Muscle of leg (tissue), 11 donors: ENCODE results near the gene MBNL2. TPM values are rescaled to one million over a fixed set of nuclear protein-coding genes. Genes with fewer than 3 reads are reported as not detected.

Experiments
- DNase-seq: peaks from one replicate; pipeline ENCODE4 v3.0.0; 2013
- H3K27ac ChIP-seq: one replicate; pipeline ENCODE4 v1.5.1; 2013; ENCODE audit warnings: mild to moderate bottlenecking, low read length, control low read depth
- H3K27me3 ChIP-seq: one replicate; pipeline ENCODE4 v1.6.1; 2013; ENCODE audit warnings: low read length; ENCODE audit not compliant: control insufficient read depth, insufficient read depth
- H3K36me3 ChIP-seq: one replicate; pipeline ENCODE4 v1.6.1; 2013; ENCODE audit warnings: low read length; ENCODE audit not compliant: control insufficient read depth, insufficient read depth
- H3K4me1 ChIP-seq: one replicate; pipeline ENCODE4 v1.6.1; 2013; ENCODE audit warnings: low read length; ENCODE audit not compliant: control insufficient read depth, insufficient read depth
- H3K4me3 ChIP-seq: one replicate; pipeline ENCODE4 v1.5.1; 2013; ENCODE audit warnings: low read length, control low read depth
- H3K9me3 ChIP-seq: replicated peaks from 2 replicates; pipeline ENCODE4 v1.6.1; 2013; ENCODE audit warnings: low read depth, low read length; ENCODE audit not compliant: control insufficient read depth
- WGBS: methylation state at CpG from one replicate; pipeline ENCODE4 v1.1.5; 2013; ENCODE audit warnings: missing lambda C conversion rate; ENCODE audit not compliant: insufficient coverage; 5-methylcytosine and 5-hydroxymethylcytosine counted together
- polyA plus RNA-seq, 8 donors: library from polyadenylated mRNA; unstranded; fragments of 120-200 nt; gene quantifications; one replicate each; pipeline versions ENCODE4 v1.2.1 to v1.2.3, GENCODE V29; 2013; ENCODE audit warnings: inconsistent platforms in 1 of 8, low replicate concordance in 1 of 8; ENCODE audit not compliant: insufficient read length in 8 of 8, insufficient read depth in 1 of 8
- total RNA-seq: library from RNA; stranded (reverse); fragments of 120-200 nt; gene quantifications from one replicate; pipeline ENCODE4 v1.2.4, GENCODE V29; 2013

MBNL2 gene
- total and polyA plus RNA-seq, 9 donors: 20.1 to 37.0 (median 26.8) TPM

DNA sequence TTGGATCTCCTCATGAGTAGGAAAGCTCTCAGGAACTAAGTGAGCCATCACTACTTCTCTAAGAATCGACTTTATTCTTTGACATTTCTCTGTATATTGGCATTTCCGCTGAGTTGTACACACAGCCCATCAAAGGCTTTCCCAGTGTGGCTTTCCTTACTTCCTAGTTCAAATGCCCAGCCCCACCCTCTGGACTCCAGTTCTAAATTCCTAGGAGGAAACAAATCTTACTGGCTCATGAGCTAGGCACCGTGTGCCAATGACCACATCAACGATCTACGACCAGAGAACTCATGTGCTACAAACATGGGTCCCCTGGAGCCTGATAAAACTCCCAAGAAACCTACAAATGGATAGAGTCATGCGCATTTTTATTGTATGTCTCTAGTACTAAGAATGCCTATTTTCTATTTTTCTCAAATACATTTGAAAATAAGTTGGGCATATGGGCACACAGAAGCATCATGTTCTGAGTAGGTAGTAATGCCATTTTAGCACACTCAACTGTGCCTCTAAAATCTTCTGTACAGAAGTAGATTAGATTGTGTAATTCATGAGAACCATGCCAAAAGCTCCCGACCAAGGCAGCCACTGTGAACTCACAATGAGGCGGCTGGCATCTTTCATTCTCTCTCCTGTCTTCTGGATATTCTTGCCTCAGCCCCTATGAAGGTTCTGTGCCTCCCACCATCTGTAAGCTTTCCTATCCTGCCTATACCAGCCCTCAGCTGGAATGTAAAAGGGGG is 201.3 kb downstream of the MBNL2 start:
- Histone ChIP-seq H3K4me3 (no peak overlapping the region), H3K36me3 (no peaks in the 10 kb centered on the region), H3K27ac (no peak overlapping the region), H3K9me3 (no peaks in the 10 kb centered on the region), H3K4me1 (no peaks in the 10 kb centered on the region), H3K27me3 (no peaks in the 10 kb centered on the region)
- no peak for DNase-seq
- 100% methylated on average over 1 of the region's 8 CpGs for WGBS

DNA sequence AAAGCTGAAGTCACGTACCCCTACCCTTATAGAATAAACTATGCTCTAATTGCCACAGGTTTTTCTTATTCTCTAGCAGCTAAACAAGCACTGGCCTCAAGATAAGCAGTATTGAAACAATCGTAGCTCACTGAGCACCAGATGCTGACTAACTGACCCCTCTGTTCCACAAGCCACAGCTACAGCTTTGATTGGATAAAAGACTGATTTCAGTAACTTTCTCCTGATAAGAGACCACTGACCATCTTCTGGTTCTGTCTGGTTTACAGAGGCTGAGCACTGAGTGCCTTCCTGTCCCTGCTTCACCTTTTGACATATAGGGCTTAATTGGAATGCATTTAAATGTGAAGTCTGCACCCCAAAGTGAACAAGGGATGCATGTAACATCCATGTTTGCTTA is 203.5 kb downstream of the MBNL2 start:
- Histone ChIP-seq H3K9me3 (no peaks in the 10 kb centered on the region), H3K27ac (no peak overlapping the region), H3K27me3 (no peaks in the 10 kb centered on the region), H3K36me3 (no peaks in the 10 kb centered on the region), H3K4me3 (no peak overlapping the region), H3K4me1 (peaks cover 4% of the 10 kb centered on the region)
- no peak for DNase-seq
- 80% methylated on average over 1 of the region's 2 CpGs for WGBS

DNA sequence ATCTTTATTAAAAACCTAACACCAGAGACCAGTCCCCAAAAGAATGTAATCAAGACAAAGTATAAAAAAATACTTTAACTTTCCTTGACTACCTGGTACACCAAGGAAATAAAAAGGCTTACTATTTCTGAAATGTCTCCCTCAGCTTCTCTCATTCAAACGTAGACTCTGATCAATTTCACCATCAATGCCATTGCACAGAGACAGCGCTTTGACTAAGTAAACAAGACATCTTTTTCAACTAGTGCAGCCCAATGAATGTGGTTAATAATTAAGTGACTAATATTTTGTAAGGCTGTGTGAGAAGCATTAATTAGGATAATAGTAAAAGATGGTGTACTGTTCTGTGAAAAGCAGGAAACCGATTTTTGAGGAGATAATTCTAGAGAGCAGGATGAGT is 204.6 kb downstream of the MBNL2 start:
- Histone ChIP-seq H3K4me3 (no peak overlapping the region), H3K27me3 (no peaks in the 10 kb centered on the region), H3K9me3 (no peaks in the 10 kb centered on the region), H3K4me1 (peaks cover 4% of the 10 kb centered on the region), H3K27ac (no peak overlapping the region), H3K36me3 (no peaks in the 10 kb centered on the region)
- WGBS: no CpG with 5 or more reads among the region's 3 CpGs
- DNase-seq: no peak

DNA sequence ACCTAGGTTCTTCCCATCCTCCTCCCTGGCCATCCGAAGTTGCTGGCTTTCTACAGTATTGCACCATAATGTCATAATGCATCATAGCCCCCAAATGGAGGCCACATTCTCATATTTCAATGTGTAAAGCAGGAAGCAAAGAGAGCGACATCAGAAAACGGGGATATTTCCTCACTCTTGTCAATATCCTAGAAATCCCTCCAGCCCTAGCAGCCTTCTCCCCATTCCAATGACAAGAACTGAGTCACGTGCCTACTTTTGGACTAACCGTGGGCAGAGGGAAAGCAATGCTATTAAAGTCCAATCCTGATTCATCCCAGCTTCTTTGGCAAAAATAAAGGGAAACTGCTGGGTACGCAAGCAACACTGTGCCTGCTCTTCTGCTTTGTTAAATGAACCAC is 207.5 kb downstream of the MBNL2 start:
- no peaks in the 10 kb centered on the region for H3K36me3 ChIP-seq
- H3K9me3 ChIP-seq: no peaks in the 10 kb centered on the region
- H3K27ac ChIP-seq: peak overlapping the region; percentile 74
- peak; percentile 42 for DNase-seq
- WGBS: 40% methylated on average over 4 of the region's 6 CpGs
- peak overlapping the region; percentile 0 for H3K4me3 ChIP-seq
- no peaks in the 10 kb centered on the region for H3K27me3 ChIP-seq
- H3K4me1 ChIP-seq: peaks cover 4% of the 10 kb centered on the region

DNA sequence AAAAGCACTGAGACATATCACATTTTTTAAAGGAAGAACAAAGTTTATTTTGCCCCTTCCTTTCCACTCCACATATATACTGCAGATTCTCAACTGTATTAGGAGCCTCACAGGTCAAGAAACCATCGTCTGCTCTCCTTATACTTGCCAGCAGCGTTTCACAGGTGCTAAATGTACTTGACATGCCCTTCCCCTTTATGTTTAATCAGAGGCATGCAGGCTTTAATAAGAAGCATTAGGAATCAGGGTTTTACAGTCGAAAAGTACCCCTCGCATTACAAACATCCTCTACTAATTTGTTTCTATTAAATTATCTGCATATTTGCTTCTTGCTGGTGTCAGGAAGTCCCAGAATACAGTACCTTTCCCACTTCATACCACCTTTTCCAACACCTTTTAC is 208.2 kb downstream of the MBNL2 start:
- Histone ChIP-seq H3K4me3 (no peak overlapping the region), H3K36me3 (no peaks in the 10 kb centered on the region), H3K4me1 (peaks cover 4% of the 10 kb centered on the region), H3K27ac (no peak overlapping the region), H3K9me3 (no peaks in the 10 kb centered on the region), H3K27me3 (no peaks in the 10 kb centered on the region)
- DNase-seq: no peak
- no CpG with 5 or more reads among the region's 4 CpGs for WGBS

DNA sequence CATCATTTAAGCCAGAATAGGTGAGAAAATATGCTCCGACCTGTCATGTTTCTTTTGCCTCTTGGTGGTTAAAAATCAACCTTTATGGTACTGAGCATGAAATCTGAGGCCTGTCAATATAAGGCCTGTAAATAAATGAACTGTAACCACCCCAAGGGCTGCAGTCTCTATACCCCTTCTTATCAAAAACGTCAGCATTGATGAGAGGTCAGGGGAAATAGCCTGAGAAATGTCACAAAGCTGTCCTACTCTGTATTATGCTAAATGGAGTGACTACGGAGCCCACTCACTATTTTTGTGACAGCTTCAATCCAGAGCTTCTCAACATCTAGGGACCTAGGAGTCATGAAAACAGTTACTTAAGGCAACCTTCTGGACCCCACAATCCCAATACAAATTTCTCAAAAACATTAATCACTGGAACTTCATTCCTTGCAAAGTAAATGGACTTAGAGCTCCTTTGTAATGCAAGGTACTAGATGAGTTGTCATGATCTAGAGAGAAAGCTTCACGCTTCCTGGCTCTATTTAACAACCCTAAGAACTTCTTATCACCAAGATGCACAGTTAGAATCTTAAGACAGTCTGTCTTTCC is 209.1 kb downstream of the MBNL2 start:
- WGBS: 100% methylated on average over 1 of the region's 4 CpGs
- no peak overlapping the region for H3K27ac ChIP-seq
- H3K27me3 ChIP-seq: no peaks in the 10 kb centered on the region
- H3K9me3 ChIP-seq: no peaks in the 10 kb centered on the region
- H3K4me3 ChIP-seq: no peak overlapping the region
- H3K4me1 ChIP-seq: peaks cover 4% of the 10 kb centered on the region
- DNase-seq: no peak
- H3K36me3 ChIP-seq: no peaks in the 10 kb centered on the region

DNA sequence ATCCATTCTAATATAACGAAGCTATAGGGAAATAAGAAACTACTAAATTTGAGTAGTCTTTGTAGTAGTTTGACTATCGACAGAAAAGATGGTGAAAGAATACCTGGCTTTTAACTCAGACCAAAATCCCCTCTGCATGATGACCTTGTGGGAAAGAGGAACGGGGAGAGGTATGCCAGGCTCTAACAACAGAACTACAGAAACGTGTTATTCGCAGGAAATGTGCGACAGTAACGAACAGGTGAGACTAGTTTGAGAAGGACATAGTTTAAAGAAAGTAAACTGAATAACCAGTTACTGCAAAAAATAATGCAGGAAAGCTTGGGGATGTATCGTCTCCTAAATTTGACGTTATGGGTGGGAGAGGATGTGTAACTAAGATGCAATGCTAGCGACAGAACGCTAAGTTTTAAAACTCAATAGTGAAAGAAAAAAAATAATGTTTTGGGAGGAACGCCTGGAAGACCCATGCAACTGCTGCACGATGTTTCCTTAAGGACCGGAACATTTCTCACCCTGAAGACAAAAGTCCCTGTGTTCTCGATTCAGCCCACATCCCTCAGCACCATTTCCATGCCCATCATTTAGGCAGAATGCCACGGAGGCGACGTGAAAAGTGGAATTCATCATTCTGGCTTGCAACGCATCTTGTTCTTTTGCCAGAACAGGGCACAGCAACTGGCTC is 210.2 kb downstream of the MBNL2 start:
- Histone ChIP-seq H3K4me1 (peaks cover 6% of the 10 kb centered on the region), H3K9me3 (no peaks in the 10 kb centered on the region), H3K27me3 (no peaks in the 10 kb centered on the region), H3K4me3 (peak overlapping the region; percentile 74), H3K36me3 (no peaks in the 10 kb centered on the region), H3K27ac (peak overlapping the region; percentile 100)
- no peak for DNase-seq
- 2% methylated on average over 9 of the region's 19 CpGs for WGBS

DNA sequence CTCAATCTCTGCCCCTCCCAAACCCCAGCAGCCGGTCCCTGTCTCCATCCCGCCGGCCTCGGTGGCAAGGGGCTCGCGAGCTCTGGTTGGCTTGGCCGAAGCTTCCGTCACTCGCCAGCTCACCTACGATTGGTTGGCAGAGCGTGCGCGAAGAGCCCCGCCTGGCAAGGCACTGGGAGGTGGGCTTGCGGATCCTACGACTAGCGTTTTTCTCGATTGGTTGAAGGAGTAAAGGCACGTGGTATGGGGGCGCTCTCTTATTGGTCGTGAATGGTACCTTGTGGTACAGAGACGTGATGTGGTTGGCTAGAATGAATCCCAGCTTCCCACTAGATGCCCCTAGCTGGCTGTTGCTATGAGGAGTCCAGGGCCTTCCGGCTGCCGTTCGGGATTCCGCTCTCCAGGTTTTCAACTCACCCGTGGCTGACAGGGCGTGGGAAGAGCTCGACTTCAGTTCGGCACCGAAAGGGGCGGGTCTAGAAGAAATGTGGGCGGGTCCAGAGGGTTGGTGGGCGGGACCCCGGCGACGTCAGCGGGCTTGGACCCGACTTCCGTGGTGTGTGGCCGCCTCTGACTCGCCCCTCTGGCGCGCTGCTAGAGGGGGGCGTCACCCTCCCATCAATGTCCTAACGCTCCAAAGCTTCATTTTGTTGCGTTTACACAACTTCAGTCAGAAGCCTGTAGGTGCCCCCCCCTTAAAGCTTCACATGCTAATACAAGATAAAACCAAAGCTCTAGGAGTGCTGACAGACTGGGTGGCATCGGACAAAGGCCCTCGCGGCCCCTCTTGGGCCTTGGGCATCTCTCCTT is 211.0 kb downstream of the MBNL2 start:
- no peaks in the 10 kb centered on the region for H3K27me3 ChIP-seq
- WGBS: under 1% methylated on average over 33 of the region's 50 CpGs
- H3K4me3 ChIP-seq: peak overlapping the region; percentile 96
- peak; percentile 100 for DNase-seq
- H3K4me1 ChIP-seq: peaks cover 7% of the 10 kb centered on the region
- peak overlapping the region; percentile 100 for H3K27ac ChIP-seq
- peaks cover under 1% of the 10 kb centered on the region for H3K36me3 ChIP-seq
- H3K9me3 ChIP-seq: no peaks in the 10 kb centered on the region

DNA sequence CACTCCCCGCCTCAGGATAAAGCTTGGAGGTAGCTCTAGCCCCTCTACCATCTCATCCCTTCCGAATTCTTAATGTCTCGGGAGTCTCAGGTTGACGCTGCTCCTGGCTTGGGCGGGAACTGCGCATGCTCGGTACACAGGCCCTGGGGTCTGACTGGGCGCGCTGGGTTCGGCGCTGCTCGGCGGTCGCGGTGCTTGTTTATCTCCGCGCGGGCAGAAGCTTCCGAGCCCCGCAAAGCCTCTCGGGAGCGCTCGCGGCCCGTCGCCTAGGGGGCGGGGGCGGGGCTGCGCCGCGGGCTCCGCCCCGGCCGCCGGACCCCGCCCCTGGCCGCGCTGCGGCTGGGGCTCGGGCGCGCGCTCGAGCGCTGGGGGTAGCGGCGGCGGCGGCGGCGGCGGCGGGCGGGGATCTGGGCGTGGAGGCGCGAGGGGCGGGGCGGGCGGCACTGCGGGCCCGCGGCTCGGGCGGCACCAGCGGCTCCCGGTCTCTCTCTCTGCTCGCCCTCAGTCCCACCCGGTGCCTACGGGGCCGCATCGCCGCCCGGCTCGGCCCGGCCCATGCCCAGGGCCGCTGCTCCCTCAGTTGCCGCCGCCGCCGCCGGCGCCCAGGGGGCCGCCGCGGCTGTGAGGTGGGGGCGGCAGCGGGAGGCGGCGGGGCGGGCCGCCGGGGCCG is 211.7 kb downstream of the MBNL2 start, which contains the start of gene RAP2A:
RAP2A (plus strand) TSS at position 443 of the 670 bp plus-strand sequence. CDS start 302 bp downstream, outside the sequence.
- Histone ChIP-seq H3K4me3 (peak within 1 kb of the TSS; percentile 96), H3K27ac (peak within 1 kb of the TSS; percentile 100), H3K27me3 (no peaks in the 10 kb centered on the region), H3K9me3 (no peaks in the 10 kb centered on the region), H3K4me1 (peaks cover 8% of the 10 kb centered on the region), H3K36me3 (peaks cover 5% of the 10 kb centered on the region)
- WGBS: under 1% methylated on average over 92 of the region's 94 CpGs
- DNase-seq: peak; percentile 96
